ENCODE results near the gene RCAN1. TPM values are rescaled to one million over a fixed set of nuclear protein-coding genes. Genes with fewer than 3 reads are reported as not detected.
"Not testable (repeated sequence)": the region's sequence is repeated elsewhere in the genome, so short reads cannot be mapped to it uniquely, and the experiment has no call there.

The RCAN1 gene
- polyA plus RNA-seq, 6 donors from 2014 or later: 8.4 to 16.8 (median 12.1) TPM

DNA sequence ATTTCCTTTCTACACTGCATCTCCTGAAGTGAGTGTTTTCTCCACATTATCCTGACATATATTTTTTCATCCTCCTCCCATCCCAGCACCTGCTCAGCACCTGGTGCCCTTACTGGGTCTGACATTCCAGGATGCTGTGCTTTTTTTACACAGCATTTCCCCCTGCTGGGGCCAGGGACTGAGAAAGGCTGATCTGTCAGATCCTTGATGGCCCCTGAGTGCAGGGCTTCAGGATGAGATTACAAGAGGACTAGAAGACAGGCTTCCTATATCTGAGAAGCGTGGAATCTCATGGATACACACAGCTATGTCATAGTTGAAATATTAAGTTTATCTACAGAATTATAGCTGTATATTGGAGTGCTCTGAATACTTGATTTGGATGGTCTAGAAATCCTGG lies 24.4 kb downstream of the RCAN1 start:
- peaks cover 0 to 4% (median 0%) of the 10 kb centered on the region in 3 donors for H3K4me1 Mint-ChIP-seq
- H3K36me3 Mint-ChIP-seq: peaks cover 0 to 23% of the 10 kb centered on the region in 2 donors
- DNase-seq: no peak
- H3K27ac Mint-ChIP-seq: no peak overlapping the region
- no peak overlapping the region for H3K4me3 Mint-ChIP-seq
- no peaks in the 10 kb centered on the region for H3K27me3 Mint-ChIP-seq
- H3K9me3 Mint-ChIP-seq: peaks cover 4 to 33% (median 16%) of the 10 kb centered on the region in 7 donors
- ATAC-seq (ENCODE audit: low read depth in 2 of 2): no peak

DNA sequence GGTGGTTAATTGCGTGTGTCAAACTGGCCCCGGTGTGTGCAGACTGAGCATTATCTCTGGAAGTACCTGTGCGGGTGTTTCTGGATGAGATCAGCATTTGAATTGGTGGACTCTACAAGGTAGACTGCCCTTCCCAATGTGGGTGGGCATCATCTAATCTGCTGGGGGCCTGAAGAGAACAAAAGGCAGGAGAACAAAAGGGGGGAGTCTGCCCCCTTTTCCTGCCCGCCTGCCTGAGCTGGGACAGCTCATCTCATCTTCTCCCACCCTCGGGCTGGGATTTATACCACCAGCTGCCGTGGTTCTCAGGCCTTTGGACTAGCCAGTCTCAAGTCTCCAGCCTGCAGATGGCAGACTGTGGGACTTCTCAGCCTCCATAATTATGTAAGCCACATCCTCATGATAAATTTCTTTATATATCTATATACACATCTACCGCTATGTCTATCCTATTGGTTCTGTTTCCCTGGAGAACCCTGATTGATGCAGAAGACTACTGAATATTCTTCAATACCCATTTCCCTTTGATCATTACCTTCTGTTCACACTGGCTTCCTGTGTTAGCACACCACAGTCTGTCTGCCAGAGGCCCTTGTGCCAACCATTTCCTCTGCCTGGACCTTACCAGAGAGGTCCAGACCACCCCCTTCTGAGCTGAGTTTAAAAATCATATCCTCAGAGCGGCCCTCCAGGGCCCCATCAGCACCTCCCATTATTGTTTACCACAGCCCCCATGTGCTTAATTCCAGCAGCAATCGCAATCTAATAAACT lies 25.2 kb downstream of the RCAN1 start:
- no peak overlapping the region for H3K4me3 Mint-ChIP-seq
- no peaks in the 10 kb centered on the region for H3K27me3 Mint-ChIP-seq
- no peak overlapping the region for H3K27ac Mint-ChIP-seq
- ATAC-seq (ENCODE audit: low read depth in 2 of 2): no peak
- H3K4me1 Mint-ChIP-seq: peaks cover 0 to 4% (median 0%) of the 10 kb centered on the region in 3 donors
- H3K36me3 Mint-ChIP-seq: peaks cover 0 to 23% of the 10 kb centered on the region in 2 donors
- no peak for DNase-seq
- peaks cover 4 to 37% (median 16%) of the 10 kb centered on the region in 7 donors for H3K9me3 Mint-ChIP-seq

DNA sequence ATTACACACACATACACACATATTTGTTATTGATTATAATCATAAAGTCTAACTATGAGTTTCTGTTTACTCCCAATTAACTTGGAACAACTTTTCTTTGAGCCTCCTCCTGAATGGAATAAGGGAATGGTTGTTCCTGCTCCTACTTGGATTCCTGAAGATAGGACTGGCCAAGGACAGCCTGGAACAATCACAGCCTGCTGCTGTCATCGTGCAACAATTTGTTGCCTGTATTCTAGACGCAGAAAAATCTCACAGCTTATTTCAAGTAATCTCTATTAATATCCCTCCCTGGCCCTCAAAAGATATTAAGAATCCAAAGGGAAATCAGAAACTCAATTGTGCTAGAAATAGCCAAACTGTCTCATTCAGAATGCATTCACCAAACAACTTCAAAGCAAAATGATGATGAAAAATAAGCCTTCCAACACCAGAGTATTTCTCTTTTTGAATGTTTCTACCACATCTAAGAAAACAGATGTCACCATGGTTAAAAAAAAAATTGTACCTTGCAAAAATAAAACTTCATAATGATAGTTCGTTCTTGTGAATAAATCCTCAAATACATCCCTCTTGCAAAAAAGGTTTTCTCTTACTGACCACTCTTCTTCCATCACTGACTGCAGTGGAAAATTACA lies 30.9 kb downstream of the RCAN1 start:
- no peaks in the 10 kb centered on the region for H3K27me3 Mint-ChIP-seq
- no peak overlapping the region for H3K4me3 Mint-ChIP-seq
- ATAC-seq (ENCODE audit: low read depth in 2 of 2) (no peak), DNase-seq (no peak)
- H3K36me3 Mint-ChIP-seq: peaks cover 0 to 23% of the 10 kb centered on the region in 2 donors
- peak overlapping the region in 1 of 6 donors; percentile 53 for H3K27ac Mint-ChIP-seq
- peaks cover 4 to 37% (median 16%) of the 10 kb centered on the region in 7 donors for H3K9me3 Mint-ChIP-seq
- peaks cover 0 to 13% (median 6%) of the 10 kb centered on the region in 3 donors for H3K4me1 Mint-ChIP-seq

DNA sequence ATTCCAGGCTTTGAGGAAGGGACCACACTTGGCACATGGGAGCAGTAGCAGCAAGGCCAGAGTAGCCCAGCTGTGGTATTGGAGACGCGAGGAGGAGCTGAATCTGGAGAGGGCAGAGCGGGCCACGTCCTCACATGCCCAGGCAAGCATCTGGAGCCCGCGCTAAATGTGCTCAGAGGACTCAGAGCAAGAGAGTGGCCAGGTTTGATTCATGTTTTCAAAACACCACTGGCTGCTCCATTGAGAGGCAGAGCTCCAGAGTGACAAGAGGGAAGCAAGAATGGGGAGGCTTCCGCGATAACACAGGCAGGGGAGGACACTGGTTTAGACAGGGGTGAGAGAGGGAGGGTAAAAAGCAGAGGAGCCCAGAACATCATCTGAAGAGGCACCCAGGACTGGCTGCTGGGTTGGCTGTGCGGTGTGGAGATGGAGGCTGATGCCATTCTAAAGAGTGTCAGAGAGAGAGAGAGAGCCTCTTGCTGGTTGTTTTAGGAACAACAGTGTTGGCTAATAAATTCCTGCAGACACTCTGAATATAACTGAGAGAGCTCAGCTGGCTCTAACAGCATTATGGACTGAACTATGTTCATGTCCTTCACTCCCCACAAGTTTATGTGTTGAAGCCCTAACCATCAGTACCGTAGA lies 32.3 kb downstream of the RCAN1 start:
- Mint-ChIP-seq H3K36me3 (peaks cover 0 to 12% of the 10 kb centered on the region in 2 donors), H3K9me3 (peaks cover 2 to 25% (median 13%) of the 10 kb centered on the region in 7 donors), H3K27me3 (no peaks in the 10 kb centered on the region), H3K27ac (peak overlapping the region in 3 of 6 donors; percentile 14 to 88 (median 51)), H3K4me3 (no peak overlapping the region), H3K4me1 (peaks cover 0 to 14% (median 6%) of the 10 kb centered on the region in 3 donors)
- DNase-seq (no peak), ATAC-seq (ENCODE audit: low read depth in 2 of 2) (no peak)

DNA sequence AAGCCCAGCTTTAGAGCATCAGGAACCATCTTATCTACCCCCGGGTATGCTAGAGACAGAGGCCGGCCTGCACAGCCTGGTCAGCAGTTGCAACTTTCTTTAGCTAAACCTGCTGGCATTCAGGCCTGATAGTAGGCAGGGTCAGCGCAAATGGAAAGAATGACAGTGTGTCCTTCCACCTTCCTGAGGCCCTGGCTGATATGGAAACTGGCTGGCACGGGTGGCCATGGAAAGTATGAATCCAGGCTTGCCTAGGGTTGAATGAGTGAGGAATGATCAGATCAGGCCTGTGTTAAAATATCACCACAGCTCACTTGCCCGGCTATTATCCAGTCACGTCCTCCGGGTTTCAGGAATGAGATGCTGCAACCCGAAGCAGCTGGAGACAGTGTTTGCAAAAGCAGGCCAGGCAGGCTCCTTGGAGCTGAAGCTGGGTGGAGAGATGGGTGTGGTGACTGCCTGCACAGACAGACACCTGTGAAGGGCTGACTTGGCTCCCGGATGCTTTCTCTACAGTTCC lies 34.7 kb downstream of the RCAN1 start:
- Mint-ChIP-seq H3K9me3 (peaks cover 0 to 2% (median 0%) of the 10 kb centered on the region in 7 donors), H3K4me3 (no peak overlapping the region), H3K4me1 (peaks cover 0 to 18% (median 6%) of the 10 kb centered on the region in 3 donors), H3K27ac (peak overlapping the region in 1 of 6 donors; percentile 1), H3K27me3 (no peaks in the 10 kb centered on the region), H3K36me3 (no peaks in the 10 kb centered on the region)
- no peak for ATAC-seq (ENCODE audit: low read depth in 2 of 2)
- DNase-seq: no peak

DNA sequence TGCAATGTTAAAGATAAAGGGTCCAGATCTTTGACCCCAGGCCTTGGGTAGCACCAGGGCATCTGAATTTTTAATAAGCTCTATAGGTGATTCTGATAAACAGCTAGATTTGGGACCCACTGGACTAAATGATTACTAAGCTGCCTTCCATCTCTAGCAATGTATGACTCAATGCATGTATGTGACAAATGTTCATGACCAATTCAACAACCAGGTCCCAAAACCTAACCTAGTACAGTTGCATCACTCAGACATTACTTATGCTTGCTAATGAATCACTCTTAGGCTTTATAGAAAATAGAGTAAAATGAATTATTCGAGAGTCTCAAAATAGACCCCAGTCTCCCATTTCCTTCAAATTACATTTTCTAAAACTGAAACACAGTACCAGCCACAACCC lies 35.5 kb downstream of the RCAN1 start:
- H3K27ac Mint-ChIP-seq: no peak overlapping the region
- no peaks in the 10 kb centered on the region for H3K27me3 Mint-ChIP-seq
- H3K4me3 Mint-ChIP-seq: no peak overlapping the region
- peaks cover 0 to 18% (median 6%) of the 10 kb centered on the region in 3 donors for H3K4me1 Mint-ChIP-seq
- no peaks in the 10 kb centered on the region for H3K9me3 Mint-ChIP-seq
- DNase-seq (no peak), ATAC-seq (ENCODE audit: low read depth in 2 of 2) (no peak)
- H3K36me3 Mint-ChIP-seq: peaks cover 0 to under 1% of the 10 kb centered on the region in 2 donors

DNA sequence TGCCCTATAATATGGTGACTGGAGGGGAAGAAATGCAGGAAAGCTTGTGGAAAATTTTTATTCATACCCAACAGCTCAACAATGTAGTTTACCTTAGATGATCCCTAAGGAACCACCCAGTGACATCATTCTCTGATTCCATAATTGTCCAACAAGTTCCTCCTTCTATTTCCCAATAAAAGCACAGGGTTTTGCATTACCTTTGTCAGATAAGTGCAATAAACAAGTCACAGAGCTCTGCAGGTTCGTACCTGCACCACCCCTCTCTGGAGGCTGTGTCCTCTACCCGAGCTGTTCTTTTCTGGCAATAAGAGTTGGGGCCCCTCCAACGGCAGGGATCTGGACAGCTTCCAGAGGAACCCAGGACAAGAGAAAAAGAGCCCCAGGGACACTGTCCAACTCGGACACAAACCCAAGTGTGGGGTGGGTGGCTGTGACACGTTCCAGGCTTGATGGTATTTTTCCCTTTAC lies 38.8 kb downstream of the RCAN1 start:
- Mint-ChIP-seq H3K4me1 (peaks cover 0 to 6% (median 5%) of the 10 kb centered on the region in 3 donors), H3K9me3 (peaks cover 0 to 28% (median 6%) of the 10 kb centered on the region in 7 donors), H3K27me3 (no peaks in the 10 kb centered on the region), H3K4me3 (no peak overlapping the region), H3K27ac (peak overlapping the region in 1 of 6 donors; percentile 62), H3K36me3 (peaks cover 14 to 19% of the 10 kb centered on the region in 2 donors)
- DNase-seq: no peak
- no peak for ATAC-seq (ENCODE audit: low read depth in 2 of 2)

DNA sequence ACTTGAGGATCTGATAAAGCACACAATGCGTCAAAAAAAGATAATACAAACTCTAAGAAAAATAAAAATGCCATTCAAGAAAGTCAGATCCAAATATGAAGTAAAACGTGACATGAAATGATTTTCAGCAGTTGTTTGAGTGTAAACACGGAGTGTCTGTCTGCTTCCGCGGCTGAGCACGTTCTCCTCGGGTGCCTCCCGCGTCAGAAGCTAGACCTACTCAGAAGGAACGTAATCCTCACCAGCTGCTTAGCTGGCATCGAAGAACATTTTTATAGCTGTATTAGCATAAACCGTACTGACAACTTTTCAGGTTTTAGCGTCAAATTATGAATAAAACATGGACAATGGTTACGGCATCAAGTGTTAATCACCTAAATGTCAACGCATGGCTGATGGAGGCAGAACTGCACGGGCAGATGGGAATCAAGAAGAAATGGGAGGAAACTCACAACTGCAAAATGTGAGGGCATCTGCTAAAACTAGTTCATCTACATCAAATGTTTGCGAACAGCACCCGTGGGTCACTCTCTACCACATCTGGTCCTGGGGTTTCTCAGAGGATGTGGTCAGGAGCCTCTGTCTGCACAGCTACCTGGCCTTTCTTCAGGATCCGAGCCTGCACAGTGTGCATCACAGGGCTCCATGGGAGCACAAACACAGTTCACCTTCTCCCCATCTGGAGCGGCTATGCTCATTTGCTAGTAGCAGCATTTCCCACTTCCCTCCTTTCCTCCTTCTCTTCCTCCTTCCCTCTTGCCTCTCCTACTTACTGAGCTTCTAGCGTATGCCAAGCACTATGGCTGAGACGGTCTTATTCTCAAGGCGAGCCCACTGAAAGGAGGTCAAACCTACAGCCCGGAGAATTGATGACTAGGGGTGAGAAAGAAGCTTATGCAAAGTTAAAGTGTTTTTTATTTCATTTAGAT lies 40.0 kb downstream of the RCAN1 start:
- H3K4me1 Mint-ChIP-seq: peaks cover 0 to 6% (median 5%) of the 10 kb centered on the region in 3 donors
- H3K27ac Mint-ChIP-seq: peak overlapping the region in 1 of 6 donors; percentile 65
- ATAC-seq (ENCODE audit: low read depth in 2 of 2) (no peak), DNase-seq (no peak)
- H3K27me3 Mint-ChIP-seq: no peaks in the 10 kb centered on the region
- H3K36me3 Mint-ChIP-seq: peaks cover 14 to 19% of the 10 kb centered on the region in 2 donors
- no peak overlapping the region for H3K4me3 Mint-ChIP-seq
- H3K9me3 Mint-ChIP-seq: peaks cover 0 to 28% (median 6%) of the 10 kb centered on the region in 7 donors

DNA sequence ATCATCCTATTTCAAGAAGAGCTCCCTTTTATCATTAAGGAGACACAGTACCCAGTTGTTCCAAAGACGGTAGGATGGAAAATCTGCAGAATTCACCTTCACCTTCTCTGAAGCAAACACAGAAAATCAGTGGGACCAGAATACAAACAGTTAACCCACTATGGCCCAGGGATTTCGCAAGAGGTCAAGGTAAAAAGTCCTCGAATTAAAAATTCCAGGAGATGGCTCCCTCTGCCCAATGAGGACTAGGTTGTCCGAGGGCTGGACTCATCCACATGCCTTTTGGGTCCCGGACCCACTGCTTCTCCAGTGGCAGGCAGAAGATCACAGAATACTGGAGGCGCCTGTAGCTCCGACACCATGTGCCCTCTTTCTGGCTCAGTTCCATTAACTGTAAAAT lies 42.9 kb downstream of the RCAN1 start:
- Mint-ChIP-seq H3K27me3 (no peaks in the 10 kb centered on the region), H3K4me1 (peaks cover 3 to 10% (median 9%) of the 10 kb centered on the region in 3 donors), H3K4me3 (peak overlapping the region in 1 of 8 donors; percentile 42), H3K27ac (no peak overlapping the region), H3K9me3 (peaks cover 0 to 28% (median 6%) of the 10 kb centered on the region in 7 donors), H3K36me3 (peaks cover 14 to 19% of the 10 kb centered on the region in 2 donors)
- DNase-seq (no peak), ATAC-seq (ENCODE audit: low read depth in 2 of 2) (no peak)

DNA sequence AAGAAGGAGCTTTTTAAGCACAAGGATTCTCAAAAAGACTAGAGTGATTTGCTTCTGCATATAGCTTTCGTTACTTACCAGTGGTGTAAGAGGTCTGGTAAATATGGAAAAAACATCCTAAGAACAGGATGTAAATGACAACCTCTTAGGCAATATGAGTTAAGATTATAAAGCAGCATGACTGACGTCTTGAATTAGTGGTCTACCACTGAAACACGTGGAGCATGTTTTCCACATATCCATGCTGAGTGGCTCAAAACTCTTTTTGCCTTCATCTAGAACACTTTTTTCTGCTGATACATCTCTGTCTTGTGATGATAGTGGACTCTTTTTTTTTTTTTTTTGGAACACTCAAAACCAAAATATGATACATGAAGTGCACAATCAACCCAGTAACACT lies 44.6 kb downstream of the RCAN1 start:
- no peak overlapping the region for H3K27ac Mint-ChIP-seq
- H3K9me3 Mint-ChIP-seq: peaks cover 0 to 28% (median 6%) of the 10 kb centered on the region in 7 donors
- ATAC-seq (ENCODE audit: low read depth in 2 of 2) (no peak), DNase-seq (no peak)
- no peaks in the 10 kb centered on the region for H3K27me3 Mint-ChIP-seq
- peaks cover 4 to 11% (median 9%) of the 10 kb centered on the region in 3 donors for H3K4me1 Mint-ChIP-seq
- no peak overlapping the region for H3K4me3 Mint-ChIP-seq
- peaks cover 14 to 19% of the 10 kb centered on the region in 2 donors for H3K36me3 Mint-ChIP-seq

DNA sequence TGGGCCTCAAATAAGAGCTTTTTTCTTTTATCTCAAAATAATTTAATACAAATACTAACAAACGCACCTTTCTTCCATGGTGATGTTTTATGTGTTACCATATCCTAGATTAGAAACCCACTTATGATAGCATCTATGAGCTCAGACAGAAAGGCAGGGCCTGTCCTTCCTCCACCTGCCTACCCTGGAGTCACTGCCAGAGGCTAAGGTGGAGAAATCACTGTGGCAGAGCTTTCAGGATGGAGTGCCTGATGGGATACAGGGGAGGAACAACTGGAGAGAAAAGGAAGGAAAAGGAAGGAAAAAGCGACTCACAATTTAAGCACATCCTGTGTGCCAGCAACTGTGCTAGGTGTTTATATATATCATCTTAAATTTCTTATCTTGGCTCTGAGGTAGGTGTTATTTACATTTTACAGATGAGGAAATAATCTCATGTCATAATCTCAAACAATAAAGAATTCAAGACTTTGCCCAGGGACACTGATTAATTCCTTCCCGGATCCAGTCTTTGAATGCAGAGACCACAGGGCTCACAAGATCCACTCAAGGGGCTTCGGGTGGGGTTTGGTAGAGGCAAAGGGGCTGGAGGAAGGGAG lies 45.4 kb downstream of the RCAN1 start:
- Mint-ChIP-seq H3K4me1 (peaks cover 9 to 16% (median 10%) of the 10 kb centered on the region in 3 donors), H3K36me3 (peaks cover 14 to 20% of the 10 kb centered on the region in 2 donors), H3K27me3 (no peaks in the 10 kb centered on the region), H3K9me3 (peaks cover 0 to 28% (median 6%) of the 10 kb centered on the region in 7 donors), H3K4me3 (no peak overlapping the region), H3K27ac (peak overlapping the region in 1 of 6 donors; percentile 38)
- no peak for DNase-seq
- no peak for ATAC-seq (ENCODE audit: low read depth in 2 of 2)

DNA sequence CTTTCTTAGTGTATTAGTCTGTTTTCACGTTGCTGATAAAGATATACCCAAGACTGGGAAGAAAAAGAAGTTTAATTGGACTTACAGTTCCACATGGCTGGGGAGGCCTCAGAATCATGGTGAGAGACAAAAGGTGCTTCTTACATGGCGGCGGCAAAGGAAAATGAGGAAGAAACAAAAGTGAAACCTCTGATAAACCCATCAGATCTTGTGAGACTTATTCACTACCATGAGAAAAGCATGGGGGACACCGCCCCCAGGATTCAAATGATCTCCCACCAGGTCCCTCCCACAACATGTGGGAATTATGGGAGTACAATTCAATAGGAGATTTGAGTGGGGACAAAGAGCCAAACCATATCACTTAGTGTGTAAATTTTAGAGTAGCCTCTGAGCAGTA lies 46.1 kb downstream of the RCAN1 start:
- H3K27me3 Mint-ChIP-seq; DNase-seq; H3K4me3 Mint-ChIP-seq; ATAC-seq (ENCODE audit: low read depth in 2 of 2); H3K27ac Mint-ChIP-seq: not testable (repeated sequence)
- peaks cover 0 to 26% (median 11%) of the 10 kb centered on the region in 7 donors for H3K9me3 Mint-ChIP-seq
- H3K4me1 Mint-ChIP-seq: peaks cover 14 to 16% (median 15%) of the 10 kb centered on the region in 3 donors
- peaks cover 14 to 24% of the 10 kb centered on the region in 2 donors for H3K36me3 Mint-ChIP-seq

Data from naive B cell (primary cell).